Ramos (cell line): Measurements from ENCODE around the gene VGLL2.
"Not testable (repeated sequence)": the region's sequence is repeated elsewhere in the genome, so short reads cannot be mapped to it uniquely, and the experiment has no call there.

Experiments
- in situ Hi-C: fragments of 300-500 bp; cut with MboI; formaldehyde crosslinking; loops from one replicate; pipeline ENCODE4 v1.14.3; 2022; ENCODE audit warnings: low sequenced_read_pairs; ENCODE audit not compliant: unreplicated experiment

The VGLL2 gene

GRCh38 chr6:117265410-117266256, at the start of gene VGLL2:
Gene VGLL2 (plus strand): TSS chr6:117265558. CDS start chr6:117265764, 206 bp downstream.
- in situ Hi-C loops, result no loop called here

- in situ Hi-C loops, result no loop called here
Observed at GRCh38 chr6:117222861-117223260, 42.5 kb upstream of the VGLL2 start.

GRCh38 chr6:117226778-117227177, 38.6 kb upstream of the VGLL2 start:
- in situ Hi-C loops, result no loop called here

GRCh38 chr6:117227245-117227962, 38.0 kb upstream of the VGLL2 start:
- in situ Hi-C loops, result no loop called here

GRCh38 chr6:117228202-117228601, 37.2 kb upstream of the VGLL2 start:
- in situ Hi-C loops, result no loop called here

GRCh38 chr6:117229870-117230269, 35.5 kb upstream of the VGLL2 start:
- in situ Hi-C loops, result no loop called here

GRCh38 chr6:117231466-117231865, 33.9 kb upstream of the VGLL2 start:
- in situ Hi-C loops, result no loop called here

GRCh38 chr6:117232196-117232595, 33.2 kb upstream of the VGLL2 start:
- in situ Hi-C loops, result no loop called here

GRCh38 chr6:117233145-117233544, 32.2 kb upstream of the VGLL2 start:
- in situ Hi-C loops, result no loop called here

GRCh38 chr6:117237561-117237960, 27.8 kb upstream of the VGLL2 start:
- in situ Hi-C loops, result no loop called here

GRCh38 chr6:117244571-117244970, 20.8 kb upstream of the VGLL2 start:
- in situ Hi-C loops, result not testable (repeated sequence)

- in situ Hi-C loops, result not testable (repeated sequence)
Observed at GRCh38 chr6:117244979-117245378, 20.4 kb upstream of the VGLL2 start.

- in situ Hi-C loops, result no loop called here
Observed at GRCh38 chr6:117253785-117254184, 11.6 kb upstream of the VGLL2 start.

GRCh38 chr6:117262799-117263198, 2.6 kb upstream of the VGLL2 start:
- in situ Hi-C loops, result no loop called here

GRCh38 chr6:117263353-117263927, 1.9 kb upstream of the VGLL2 start:
- in situ Hi-C loops, result no loop called here

- in situ Hi-C loops, result no loop called here
Observed at GRCh38 chr6:117264369-117264691, 1.0 kb upstream of the VGLL2 start.

GRCh38 chr6:117264692-117265409, 507 bp upstream of the VGLL2 start:
- in situ Hi-C loops, result no loop called here

- in situ Hi-C loops, result no loop called here
Observed at GRCh38 chr6:117266257-117267053, 1.1 kb downstream of the VGLL2 start.

GRCh38 chr6:117267054-117267347, 1.6 kb downstream of the VGLL2 start:
- in situ Hi-C loops, result no loop called here
